SU-DHL-6 (cell line): Measurements from ENCODE around the gene BCDIN3D.
"Not testable (repeated sequence)": the region's sequence is repeated elsewhere in the genome, so short reads cannot be mapped to it uniquely, and the experiment has no call there.

Source experiments
- H2AFZ ChIP-seq: fragments of 200-600 bp; sonication (generic); 2 replicates; pipeline ENCODE4 v1.6.1; 2014; ENCODE audit warnings: low read depth, mild to moderate bottlenecking, moderate library complexity, mixed read lengths, antibody characterized with exemption, low read length; ENCODE audit not compliant: severe bottlenecking
- H3F3A ChIP-seq: fragments of 200-600 bp; shearing (Covaris generic); 2 replicates; pipeline ENCODE4 v1.6.0; 2016; ENCODE audit warnings: antibody characterized with exemption, mild to moderate bottlenecking; ENCODE audit not compliant: insufficient read depth
- H3K27ac ChIP-seq: fragments of 200-600 bp; sonication (generic); 2 replicates; pipeline ENCODE4 v1.5.1; 2016; ENCODE audit warnings: low read depth, mild to moderate bottlenecking, low read length, moderate library complexity, mixed read lengths
- H3K27me3 ChIP-seq: fragments of 200-600 bp; sonication (generic), shearing (Covaris generic); 2 replicates; pipeline ENCODE4 v1.6.0; 2014; ENCODE audit warnings: mild to moderate bottlenecking, low read length
- H3K36me3 ChIP-seq: fragments of 200-600 bp; sonication (generic); 2 replicates; pipeline ENCODE4 v1.6.1; 2014; ENCODE audit warnings: mild to moderate bottlenecking, low read length, mixed read lengths
- H3K4me2 ChIP-seq: fragments of 300-600, 200-600 bp; shearing (Covaris generic), sonication (generic); 2 replicates; pipeline ENCODE4 v1.6.0; 2014; ENCODE audit warnings: low read length, low read depth, mild to moderate bottlenecking; ENCODE audit not compliant: poor library complexity, severe bottlenecking
- H3K4me3 ChIP-seq: fragments of 200-600 bp; sonication (generic); 2 replicates; pipeline ENCODE4 v1.5.1; 2014; ENCODE audit warnings: antibody characterized with exemption, low read length, mild to moderate bottlenecking, mixed read lengths; ENCODE audit not compliant: insufficient read depth, poor library complexity, severe bottlenecking
- H3K79me2 ChIP-seq: fragments of 200-600 bp; sonication (generic); 2 replicates; pipeline ENCODE4 v1.6.1; 2014; ENCODE audit warnings: mild to moderate bottlenecking, low read length, moderate library complexity; ENCODE audit not compliant: insufficient read depth
- H3K9ac ChIP-seq: fragments of 200-600 bp; sonication (generic); 2 replicates; pipeline ENCODE4 v1.7.0; 2014; ENCODE audit warnings: mild to moderate bottlenecking, low read length
- H3K9me2 ChIP-seq: fragments of 200-600 bp; sonication (generic); replicated peaks from 2 replicates; pipeline ENCODE4 v1.6.1; 2014; ENCODE audit warnings: low read length; ENCODE audit not compliant: insufficient read depth
- H3K9me3 ChIP-seq: fragments of 200-600 bp; sonication (generic); 2 replicates; pipeline ENCODE4 v1.6.1; 2014; ENCODE audit warnings: low read length, mixed read lengths; ENCODE audit not compliant: insufficient read depth
- H4K20me1 ChIP-seq: fragments of 200-600 bp; sonication (generic); 2 replicates; pipeline ENCODE4 v1.6.1; 2014; ENCODE audit warnings: low read depth, mild to moderate bottlenecking, antibody characterized with exemption, low read length, moderate library complexity, mixed read lengths
- CTCF ChIP-seq: fragments of 200-600 bp; sonication (generic); IDR thresholded peaks from one replicate; pipeline ENCODE4 v1.5.1; 2017; ENCODE audit warnings: antibody characterized with exemption, mild to moderate bottlenecking, low read length, moderate library complexity; ENCODE audit not compliant: insufficient read depth, poor library complexity, severe bottlenecking
- EZH2phosphoT487 ChIP-seq: fragments of 200-600 bp; sonication (generic), shearing (Covaris generic); conservative IDR thresholded peaks from 2 replicates; pipeline ENCODE4 v1.6.1; 2018; ENCODE audit warnings: mild to moderate bottlenecking, antibody characterized with exemption, low read length, moderate library complexity, mixed read lengths

Gene BCDIN3D

GRCh38 chr12:49863946-49864797 lies 21.3 kb upstream of the BCDIN3D start:
- no peaks in the 10 kb centered on the region for H4K20me1 ChIP-seq
- H3K9me2 ChIP-seq, result no peaks in the 10 kb centered on the region
- no peaks in the 10 kb centered on the region for H3K27me3 ChIP-seq
- H3K79me2 ChIP-seq, result no peaks in the 10 kb centered on the region
- H3K9me3 ChIP-seq, result no peaks in the 10 kb centered on the region
- H3F3A ChIP-seq, result no peaks in the 10 kb centered on the region
- H3K36me3 ChIP-seq, result no peaks in the 10 kb centered on the region
- no peak overlapping the region for H3K4me3 ChIP-seq
- H3K4me2 ChIP-seq, result no peak overlapping the region
- TF ChIP-seq CTCF, result no peak
- H2AFZ ChIP-seq, result no peak overlapping the region
- H3K27ac ChIP-seq, result no peak overlapping the region
- no peak overlapping the region for H3K9ac ChIP-seq

- H4K20me1 ChIP-seq, H3K79me2 ChIP-seq, H3F3A ChIP-seq, H2AFZ ChIP-seq, H3K9me3 ChIP-seq, H3K9ac ChIP-seq, H3K4me2 ChIP-seq, H3K9me2 ChIP-seq, H3K4me3 ChIP-seq, H3K27me3 ChIP-seq, H3K27ac ChIP-seq, H3K36me3 ChIP-seq: not testable (repeated sequence)
Measured at GRCh38 chr12:49860921-49861320, 18.0 kb upstream of the BCDIN3D start.

GRCh38 chr12:49855890-49856289 lies 13.0 kb upstream of the BCDIN3D start:
- not testable (repeated sequence) for H3K4me2 ChIP-seq, H3K27me3 ChIP-seq, H3K9ac ChIP-seq, H3K79me2 ChIP-seq, H2AFZ ChIP-seq, H4K20me1 ChIP-seq, H3K9me2 ChIP-seq, H3K36me3 ChIP-seq, H3F3A ChIP-seq, H3K27ac ChIP-seq, H3K4me3 ChIP-seq, H3K9me3 ChIP-seq

- Histone ChIP-seq H3K9me3 (no peaks in the 10 kb centered on the region), H3K9me2 (no peaks in the 10 kb centered on the region), H3K79me2 (no peaks in the 10 kb centered on the region), H2AFZ (no peak overlapping the region), H4K20me1 (no peaks in the 10 kb centered on the region), H3K4me2 (no peak overlapping the region), H3K9ac (no peak overlapping the region), H3K4me3 (no peak overlapping the region), H3K36me3 (no peaks in the 10 kb centered on the region), H3K27ac (no peak overlapping the region), H3K27me3 (no peaks in the 10 kb centered on the region), H3F3A (no peaks in the 10 kb centered on the region)
- no peak for TF ChIP-seq CTCF
- TF ChIP-seq EZH2phosphoT487, result no peak
Measured at GRCh38 chr12:49854976-49855375, 12.1 kb upstream of the BCDIN3D start.
